T-cell (primary cell): ENCODE results near the gene PHF12. TPM values are rescaled to one million over a fixed set of nuclear protein-coding genes. Genes with fewer than 3 reads are reported as not detected.
A peak's percentile ranks its signal among the peaks of the same experiment; 100 is the strongest.
"Not testable (repeated sequence)": the region's sequence is repeated elsewhere in the genome, so short reads cannot be mapped to it uniquely, and the experiment has no call there.

Experiments used
- ATAC-seq, 4 experiments: fragments of 200-7000 bp in 3 of 4; fragments of 150-1000 bp in 1 of 4; cut with Tn5 transposase; replicated peaks in 1 of 4; 1 replicate in 3 of 4; 2 replicates in 1 of 4; pipeline ENCODE4 v1.10.0; 2021; ENCODE audit warnings: moderate library complexity in 3 of 4, mild to moderate bottlenecking in 2 of 4, moderate number of reproducible peaks in 1 of 4
- CTCF ChIA-PET, 2 donors: fragments of 300-600 bp; sonication (Branson Sonifier 250); formaldehyde crosslinking; loops; one replicate each; lab custom pipeline; 2022; ENCODE audit warnings: antibody characterized with exemption in 2 of 2; lab: Charles Lee
- POLR2A ChIA-PET, 2 donors: fragments of 300-600 bp; sonication (Branson Sonifier 250); formaldehyde crosslinking; loops; one replicate each; lab custom pipeline; 2022; ENCODE audit warnings: antibody characterized with exemption in 2 of 2; lab: Charles Lee
- DNase-seq, 35 experiments: peaks; one replicate each; pipeline versions ENCODE4 v3.0.0 to v3.0.0-alpha.2; 2013 to 2023
- H3K27ac ChIP-seq: one replicate; pipeline ENCODE4 v1.5.1; 2013; ENCODE audit warnings: low read length
- H3K27me3 ChIP-seq, 2 experiments: replicated peaks in 1 of 2; 1 replicate in 1 of 2; 2 replicates in 1 of 2; pipeline versions ENCODE4 v1.6.1 to v1.7.0; 2013; ENCODE audit warnings: low read length in 1 of 2, mixed read lengths in 1 of 2; ENCODE audit not compliant: control insufficient read depth in 2 of 2, insufficient read depth in 2 of 2; ENCODE audit errors: extremely low read depth in 1 of 2
- H3K36me3 ChIP-seq, 2 donors: 1 replicate in 1 of 2; 2 replicates in 1 of 2; pipeline versions ENCODE4 v1.6.1 to v1.7.0; 2013; ENCODE audit warnings: low read length in 1 of 2; ENCODE audit not compliant: control insufficient read depth in 2 of 2, insufficient read depth in 1 of 2; ENCODE audit errors: extremely low read depth in 1 of 2
- H3K4me1 ChIP-seq, 2 experiments: 1 replicate in 1 of 2; 2 replicates in 1 of 2; pipeline versions ENCODE4 v1.6.1 to v1.7.0; 2013; ENCODE audit warnings: low read length in 2 of 2, mixed read lengths in 1 of 2; ENCODE audit not compliant: insufficient read depth in 2 of 2, control insufficient read depth in 1 of 2; ENCODE audit errors: extremely low read depth in 1 of 2
- H3K4me3 ChIP-seq, 2 donors: 1 replicate in 1 of 2; 2 replicates in 1 of 2; pipeline versions ENCODE4 v1.5.1 to v1.7.0; 2013; ENCODE audit warnings: mild to moderate bottlenecking in 2 of 2, low read length in 1 of 2, moderate library complexity in 1 of 2; ENCODE audit not compliant: control insufficient read depth in 1 of 2; ENCODE audit errors: extremely low read depth in 1 of 2
- H3K9me3 ChIP-seq: 2 replicates; pipeline ENCODE4 v1.7.0; 2013
- H3K27ac Mint-ChIP-seq, 2 donors: one replicate each; pipeline ENCODE4 v1.8.0; 2020 to 2021; ENCODE audit warnings: mild to moderate bottlenecking in 2 of 2, mixed read lengths in 2 of 2
- H3K27me3 Mint-ChIP-seq, 2 donors: one replicate each; pipeline ENCODE4 v1.8.0; 2021 to 2022; ENCODE audit warnings: mixed read lengths in 2 of 2
- H3K36me3 Mint-ChIP-seq: one replicate; pipeline ENCODE4 v1.8.0; 2021; ENCODE audit warnings: mixed read lengths
- H3K4me1 Mint-ChIP-seq, 3 donors: one replicate each; pipeline ENCODE4 v1.8.0; 2020 to 2022; ENCODE audit warnings: mixed read lengths in 3 of 3, mild to moderate bottlenecking in 1 of 3
- H3K4me3 Mint-ChIP-seq, 3 donors: one replicate each; pipeline ENCODE4 v1.8.0; 2020 to 2022; ENCODE audit warnings: mild to moderate bottlenecking in 3 of 3, mixed read lengths in 3 of 3, moderate library complexity in 3 of 3
- H3K9me3 Mint-ChIP-seq, 3 donors: one replicate each; pipeline ENCODE4 v1.8.0; 2020 to 2022; ENCODE audit warnings: mixed read lengths in 3 of 3
- WGBS: methylation state at CpG from one replicate; pipeline ENCODE4 v1.1.5; 2013; ENCODE audit warnings: missing lambda C conversion rate; ENCODE audit not compliant: insufficient coverage; 5-methylcytosine and 5-hydroxymethylcytosine counted together
- total RNA-seq, 35 experiments: library from RNA in 6 of 35; stranded (reverse) in 6 of 35; fragments of 120-200 nt in 1 of 35; gene quantifications; one replicate each; pipeline versions ENCODE4 v1.2.1 to v1.2.4 and lab custom pipeline; 2013 to 2026

PHF12 gene
- total RNA-seq, 5 donors from 2014 or later (not counting 1 experiment from before 2014, with no cell fraction given), result 121 to 176 (median 123) TPM

- peaks cover 0 to 37% of the 10 kb centered on the region in 2 donors for H3K36me3 ChIP-seq
- ChIA-PET POLR2A (interaction anchor here in 1 of 2 donors (0.6 kb wide), 1 partner anchor 1081 kb away, joined by 6 read pairs; no protein-coding TSS in a partner anchor), CTCF (interaction anchor here in 1 of 2 donors (0.7 to 2.1 kb wide), 3 partner anchors 9 to 42 kb away, joined by 3 to 6 read pairs (median 5); no protein-coding TSS in a partner anchor)
- no peaks in the 10 kb centered on the region for H3K27me3 ChIP-seq
- H3K4me1 ChIP-seq, result peaks cover 16 to 40% of the 10 kb centered on the region in 2 experiments
- no peak overlapping the region for H3K27ac ChIP-seq
- WGBS, result no CpG with 5 or more reads among the region's 8 CpGs
- ATAC-seq, result no peak
- H3K27ac Mint-ChIP-seq, result peak overlapping the region; percentile 75 to 81
- H3K9me3 Mint-ChIP-seq, result no peaks in the 10 kb centered on the region
- H3K36me3 Mint-ChIP-seq, result peaks cover 14% of the 10 kb centered on the region
- DNase-seq, result no peak
- H3K4me3 Mint-ChIP-seq, result no peak overlapping the region
- H3K4me1 Mint-ChIP-seq, result peaks cover 62 to 88% (median 85%) of the 10 kb centered on the region in 3 donors
- H3K27me3 Mint-ChIP-seq, result no peaks in the 10 kb centered on the region
- H3K4me3 ChIP-seq, result no peak overlapping the region
- no peaks in the 10 kb centered on the region for H3K9me3 ChIP-seq
These were observed 15.4 kb downstream of the PHF12 start for GRCh38 chr17:28935744-28936460.

- not testable (repeated sequence) for H3K27ac ChIP-seq, H3K9me3 Mint-ChIP-seq, DNase-seq, H3K27me3 ChIP-seq, H3K27ac Mint-ChIP-seq, H3K27me3 Mint-ChIP-seq, H3K4me3 ChIP-seq, H3K9me3 ChIP-seq, H3K4me3 Mint-ChIP-seq, ATAC-seq
- 100% methylated on average over 8 of the region's 8 CpGs for WGBS
- POLR2A ChIA-PET, result interaction anchor here in 1 of 2 donors (0.6 kb wide), 2 partner anchors 9 to 316 kb away, joined by 3 to 4 read pairs; no protein-coding TSS in a partner anchor
- peaks cover 4 to 33% of the 10 kb centered on the region in 2 experiments for H3K4me1 ChIP-seq
- Mint-ChIP-seq H3K36me3 (peaks cover 23% of the 10 kb centered on the region), H3K4me1 (peaks cover 61 to 88% (median 85%) of the 10 kb centered on the region in 3 donors)
- CTCF ChIA-PET, result interaction anchor here in 1 of 2 donors (0.7 kb wide), 1 partner anchor 479 kb away, joined by 3 read pairs; no protein-coding TSS in a partner anchor
- peaks cover 0 to 34% of the 10 kb centered on the region in 2 donors for H3K36me3 ChIP-seq
These were observed 16.8 kb downstream of the PHF12 start for GRCh38 chr17:28934508-28934907.

- Mint-ChIP-seq H3K36me3 (peaks cover 47% of the 10 kb centered on the region), H3K9me3 (peaks cover 0 to 6% (median 0%) of the 10 kb centered on the region in 3 donors)
- no peak for ATAC-seq
These were observed 21.5 kb downstream of the PHF12 start for GRCh38 chr17:28929787-28930186.

GRCh38 chr17:28928061-28928460 is 23.3 kb downstream of the PHF12 start:
- no peak for ATAC-seq
- no peaks in the 10 kb centered on the region for H3K27me3 Mint-ChIP-seq
- peaks cover 20 to 59% of the 10 kb centered on the region in 2 experiments for H3K4me1 ChIP-seq

More at GRCh38 chr17:28929787-28930186, 21.5 kb downstream of the PHF12 start:
- H3K27ac Mint-ChIP-seq, result peak overlapping the region; percentile 80 to 86
- Histone ChIP-seq H3K36me3 (peaks cover 0 to 26% of the 10 kb centered on the region in 2 donors), H3K4me3 (no peak overlapping the region), H3K9me3 (no peaks in the 10 kb centered on the region), H3K27me3 (no peaks in the 10 kb centered on the region), H3K27ac (peak overlapping the region; percentile 1), H3K4me1 (peaks cover 20 to 48% of the 10 kb centered on the region in 2 experiments)
- POLR2A ChIA-PET, result interaction anchor here (0.5 to 0.9 kb wide), 3 partner anchors 14 to 37 kb away, joined by 3 to 7 read pairs (median 3); no protein-coding TSS in a partner anchor
- CTCF ChIA-PET, result interaction anchor here in 1 of 2 donors (1.0 kb wide), 2 partner anchors 16 to 166 kb away, joined by 4 to 5 read pairs; no protein-coding TSS in a partner anchor
- peaks cover 61 to 83% (median 81%) of the 10 kb centered on the region in 3 donors for H3K4me1 Mint-ChIP-seq
- H3K27me3 Mint-ChIP-seq, result no peaks in the 10 kb centered on the region
- 96% methylated on average over 2 of the region's 2 CpGs for WGBS
- no peak overlapping the region for H3K4me3 Mint-ChIP-seq
- DNase-seq, result no peak

GRCh38 chr17:28926786-28927185 is 24.5 kb downstream of the PHF12 start:
- POLR2A ChIA-PET, result interaction anchor here (0.6 to 2.8 kb wide), 7 partner anchors 17 to 375 kb away, joined by 3 to 20 read pairs (median 4); partner anchors contain the start of gene PHF12 (in 1 of the 2)
- no peaks in the 10 kb centered on the region for H3K27me3 ChIP-seq
- Mint-ChIP-seq H3K4me1 (peaks cover 57 to 78% (median 74%) of the 10 kb centered on the region in 3 donors), H3K27ac (peak overlapping the region; percentile 91 to 96), H3K4me3 (peak overlapping the region in 2 of 3 donors; percentile 21 to 45), H3K36me3 (peaks cover 61% of the 10 kb centered on the region), H3K9me3 (peaks cover 0 to 6% (median 0%) of the 10 kb centered on the region in 3 donors), H3K27me3 (no peaks in the 10 kb centered on the region)
- H3K4me1 ChIP-seq, result peaks cover 20 to 55% of the 10 kb centered on the region in 2 experiments
- CTCF ChIA-PET, result interaction anchor here in 1 of 2 donors (0.8 to 1.6 kb wide), 5 partner anchors 11 to 71 kb away, joined by 3 to 5 read pairs (median 5); no protein-coding TSS in a partner anchor
- WGBS, result 100% methylated on average over 1 of the region's 4 CpGs
- peaks cover 0 to 42% of the 10 kb centered on the region in 2 donors for H3K36me3 ChIP-seq
- no peak overlapping the region for H3K4me3 ChIP-seq
- H3K27ac ChIP-seq, result peak overlapping the region; percentile 98
- no peaks in the 10 kb centered on the region for H3K9me3 ChIP-seq
- ATAC-seq (no peak), DNase-seq (no peak)

More at GRCh38 chr17:28928061-28928460, 23.3 kb downstream of the PHF12 start:
- H3K27ac ChIP-seq, result peak overlapping the region; percentile 98
- H3K4me3 ChIP-seq, result no peak overlapping the region
- H3K27ac Mint-ChIP-seq, result peak overlapping the region; percentile 91 to 96
- no peaks in the 10 kb centered on the region for H3K27me3 ChIP-seq
- no peaks in the 10 kb centered on the region for H3K9me3 ChIP-seq
- CTCF ChIA-PET, result interaction anchor here in 1 of 2 donors (1.0 to 1.6 kb wide), 2 partner anchors 20 to 24 kb away, joined by 3 to 5 read pairs; partner anchors contain the start of gene PHF12
- peaks cover 0 to 36% of the 10 kb centered on the region in 2 donors for H3K36me3 ChIP-seq
- POLR2A ChIA-PET, result interaction anchor here in 1 of 2 donors (1.0 to 2.8 kb wide), 2 partner anchors 12 to 22 kb away, joined by 3 to 16 read pairs; no protein-coding TSS in a partner anchor
- H3K9me3 Mint-ChIP-seq, result peaks cover 0 to 6% (median 0%) of the 10 kb centered on the region in 3 donors
- H3K4me1 Mint-ChIP-seq, result peaks cover 57 to 83% (median 78%) of the 10 kb centered on the region in 3 donors
- peaks cover 55% of the 10 kb centered on the region for H3K36me3 Mint-ChIP-seq
- no CpG with 5 or more reads among the region's 2 CpGs for WGBS
- no peak overlapping the region for H3K4me3 Mint-ChIP-seq
- peak in 2 of 35 experiments; percentile 25 to 42 for DNase-seq
